HepG2 (cell line): ENCODE measurements around the gene ZFP62. TPM values are rescaled to one million over a fixed set of nuclear protein-coding genes. Genes with fewer than 3 reads are reported as not detected.
A peak's percentile ranks its signal among the peaks of the same experiment; 100 is the strongest.

ENCODE experiments used
- ATAC-seq: fragments of 200-7000 bp; cut with Tn5 transposase; 3 replicates; pipeline ENCODE4 v1.9.1; 2020; ENCODE audit warnings: mild to moderate bottlenecking, moderate library complexity
- Bru-seq: library from RNA; stranded (reverse); fragments of 400-500 nt; gene quantifications from one replicate; lab custom pipeline; 2021; lab: Mats Ljungman, UMichigan
- BruChase-seq, 2 experiments: library from RNA; stranded (reverse); fragments of 400-500 nt; gene quantifications; one replicate each; lab custom pipeline; 2021; lab: Mats Ljungman, UMichigan
- BruUV-seq: library from RNA; stranded (reverse); fragments of 400-500 nt; replicated peaks from 2 replicates; lab custom pipeline; 2021; lab: Mats Ljungman, UMichigan
- CTCF ChIA-PET: fragments of 300-600 bp; formaldehyde crosslinking; extraction: SDS; loops from one replicate; lab custom pipeline; 2021; ENCODE audit warnings: low total read pairs, inconsistent platforms, low intra/inter-chr PET ratio; lab: Yijun Ruan, JAX
- POLR2A ChIA-PET: fragments of 350-600 bp; sonication (Branson Sonifier 250); formaldehyde crosslinking; loops from one replicate; lab custom pipeline; 2020; ENCODE audit warnings: antibody characterized with exemption, inconsistent platforms; lab: Yijun Ruan, JAX
- DNase-seq: peaks from one replicate; pipeline ENCODE4 v3.0.0-alpha.2; 2015; ENCODE audit warnings: low spot score
- FAIRE-seq: peaks from 3 replicates; lab custom pipeline; 2011; peaks lifted over from hg19 to GRCh38; lab: Jason Lieb, UNC
- H2AFZ ChIP-seq: one replicate; pipeline ENCODE4 v1.6.1; 2011; ENCODE audit warnings: low read length, inconsistent platforms
- H3K27ac ChIP-seq: fragments of 300-600 bp; 3 replicates; pipeline ENCODE4 v1.8.0; 2011; ENCODE audit warnings: mixed run types, mild to moderate bottlenecking, mixed read lengths, low read length, inconsistent platforms; ENCODE audit not compliant: insufficient read depth; ENCODE audit errors: extremely low read length
- H3K27me3 ChIP-seq, 2 experiments: fragments of 200-600 bp in 1 of 2; 2 replicates in 1 of 2; 3 replicates in 1 of 2; pipeline versions ENCODE4 v1.6.0 to v1.8.0; 2011; ENCODE audit warnings: low read length in 2 of 2, mild to moderate bottlenecking in 2 of 2, moderate library complexity in 2 of 2, inconsistent platforms in 1 of 2; ENCODE audit not compliant: insufficient read depth in 2 of 2, control insufficient read depth in 1 of 2
- H3K36me3 ChIP-seq, 2 experiments: fragments of 200-600 bp in 1 of 2; replicated peaks in 1 of 2; 2 replicates in 1 of 2; 3 replicates in 1 of 2; pipeline versions ENCODE4 v1.5.1 to v1.8.0; 2011; ENCODE audit warnings: low read length in 2 of 2, inconsistent platforms in 1 of 2; ENCODE audit not compliant: insufficient read depth in 2 of 2, control insufficient read depth in 1 of 2
- H3K4me1 ChIP-seq: 2 replicates; pipeline ENCODE4 v1.5.1; 2012; ENCODE audit warnings: low read length, inconsistent platforms; ENCODE audit not compliant: insufficient read depth
- H3K4me2 ChIP-seq: 2 replicates; pipeline ENCODE4 v1.6.0; 2011; ENCODE audit warnings: low read depth, low read length, inconsistent platforms
- H3K4me3 ChIP-seq, 3 experiments: fragments of 200-600 bp in 1 of 3; sonication (generic), shearing (Covaris generic) in 1 of 3; replicated peaks in 1 of 3; 2 replicates each; pipeline ENCODE4 v1.5.1; 2011 to 2016; ENCODE audit warnings: low read length in 3 of 3, inconsistent platforms in 2 of 3, low read depth in 2 of 3, mild to moderate bottlenecking in 2 of 3, control low read depth in 1 of 3, mixed read lengths in 1 of 3; ENCODE audit not compliant: insufficient read depth in 1 of 3
- H3K79me2 ChIP-seq: one replicate; pipeline ENCODE4 v1.6.1; 2011; ENCODE audit warnings: low read length, inconsistent platforms; ENCODE audit not compliant: insufficient read depth
- H3K9ac ChIP-seq: 2 replicates; pipeline ENCODE4 v1.6.0; 2011; ENCODE audit warnings: mild to moderate bottlenecking, low read depth, low read length, inconsistent platforms; ENCODE audit not compliant: insufficient read depth
- H3K9me3 ChIP-seq: 2 replicates; pipeline ENCODE4 v1.5.1; 2012; ENCODE audit warnings: mild to moderate bottlenecking, low read length
- H4K20me1 ChIP-seq: 2 replicates; pipeline ENCODE4 v1.6.0; 2011; ENCODE audit warnings: inconsistent platforms, mild to moderate bottlenecking, low read length, moderate library complexity; ENCODE audit not compliant: insufficient read depth
- CTCF ChIP-seq: sonication (generic); formaldehyde crosslinking; IDR thresholded peaks from 2 replicates; pipeline ENCODE4 v1.5.0; 2020; ENCODE audit warnings: mild to moderate bottlenecking, missing genetic modification reagents, moderate library complexity
- GTF2F1 ChIP-seq: fragments of 150-350 bp; IDR thresholded peaks from 2 replicates; pipeline ENCODE4 v1.6.1; 2014; ENCODE audit warnings: low read length
- HDAC2 ChIP-seq: sonication (generic); formaldehyde crosslinking; IDR thresholded peaks from 2 replicates; pipeline ENCODE4 v1.4.0; 2020; ENCODE audit warnings: missing genetic modification reagents
- JUND ChIP-seq: sonication (generic); formaldehyde crosslinking; IDR thresholded peaks from 2 replicates; pipeline ENCODE4 v1.8.0; 2022; ENCODE audit warnings: mild to moderate bottlenecking, missing genetic modification reagents
- KLF16 ChIP-seq, 2 experiments: sonication (generic) in 1 of 2; formaldehyde crosslinking in 1 of 2; IDR thresholded peaks; 2 replicates each; pipeline versions ENCODE4 v1.6.1 to v1.8.0; 2016 to 2023; ENCODE audit warnings: missing genetic modification reagents in 2 of 2, missing compliant biosample characterization in 1 of 2
- MTERF4 ChIP-seq: sonication (generic); formaldehyde crosslinking; IDR thresholded peaks from 2 replicates; pipeline ENCODE4 v1.8.0; 2023; ENCODE audit warnings: mild to moderate bottlenecking, missing genetic modification reagents
- ZBTB20 ChIP-seq: sonication (generic); formaldehyde crosslinking; IDR thresholded peaks from 2 replicates; pipeline ENCODE4 v1.8.1; 2023; ENCODE audit warnings: missing genetic modification reagents, low read depth, mild to moderate bottlenecking, borderline replicate concordance
- ZBTB33 ChIP-seq: sonication (generic); formaldehyde crosslinking; IDR thresholded peaks from 2 replicates; pipeline ENCODE4 v1.4.0; 2020; ENCODE audit warnings: missing genetic modification reagents
- ZNF367 ChIP-seq: sonication (generic); formaldehyde crosslinking; IDR thresholded peaks from 2 replicates; pipeline ENCODE4 v1.4.0; 2020; ENCODE audit warnings: missing genetic modification reagents, borderline replicate concordance
- ZNF549 ChIP-seq: sonication (generic); formaldehyde crosslinking; IDR thresholded peaks from 2 replicates; pipeline ENCODE4 v1.5.0; 2020; ENCODE audit warnings: missing genetic modification reagents
- ZNF589 ChIP-seq: sonication (generic); formaldehyde crosslinking; conservative IDR thresholded peaks from 2 replicates; pipeline ENCODE4 v1.8.0; 2022; ENCODE audit warnings: mild to moderate bottlenecking, moderate library complexity, missing genetic modification reagents
- WGBS: methylation state at CpG from one replicate; pipeline ENCODE4 v1.1.6; 2017; ENCODE audit warnings: low lambda C conversion rate; 5-methylcytosine and 5-hydroxymethylcytosine counted together
- in situ Hi-C: cut with HindIII; loops from 2 replicates; pipeline ENCODE4 v1.10.0; 2017; ENCODE audit warnings: low pct_unique_long_range_greater_than_20kb; ENCODE audit not compliant: extremely low pct_ligation_motif_present
- intact Hi-C: fragments of 100-400 bp; cut with micrococcal nuclease; formaldehyde crosslinking; loops from one replicate; pipeline ENCODE4 v1.10.0; 2022; ENCODE audit not compliant: unreplicated experiment
- long read RNA-seq, 2 experiments: library from RNA in 1 of 2; library from polyadenylated mRNA in 1 of 2; stranded (forward) in 1 of 2; unstranded in 1 of 2; transcript quantifications; one replicate each; pipeline ENCODE4 v2.0.0, GENCODE V29; 2019 to 2022
- polyA minus RNA-seq, 3 experiments: library from RNA; depleted of rRNA, polyadenylated mRNA; stranded (reverse); fragments of >200 nt; gene quantifications; 2 replicates each; pipeline ENCODE4 v1.2.3, GENCODE V29; 2011; ENCODE audit warnings: low replicate concordance in 1 of 3
- polyA plus RNA-seq, 8 experiments: library from polyadenylated mRNA; depleted of rRNA in 3 of 8; stranded (reverse) in 7 of 8; unstranded in 1 of 8; fragments of >200 nt; fragmentation: Illumina TruSeq in 4 of 8; extraction: Trizol in 4 of 8; gene quantifications; 2 replicates each; pipeline versions ENCODE4 v1.2.1 to v1.2.3, GENCODE V29; 2011 to 2016; ENCODE audit warnings: low read depth in 4 of 8, missing spikeins in 1 of 8, mixed read lengths in 1 of 8; ENCODE audit not compliant: insufficient read depth in 1 of 8
- total RNA-seq, 5 experiments: library from RNA; depleted of rRNA; stranded (reverse); fragments of >200 nt; fragmentation: Illumina TruSeq; extraction: Trizol; gene quantifications; 2 replicates each; pipeline ENCODE4 v1.2.3, GENCODE V29; 2016; ENCODE audit warnings: low read depth in 1 of 5

The ZFP62 gene
- total RNA-seq (2016; rRNA removed; fragmentation: Illumina TruSeq; extraction: Trizol), result 18.9 and 19.4 TPM in 2 replicates
- 5.7 and 6.2 TPM in 2 replicates for total RNA-seq (2016; cell fraction: cytosol; rRNA removed; fragmentation: Illumina TruSeq; extraction: Trizol; ENCODE audit: low read depth)
- 20.1 and 22.7 TPM in 2 replicates for total RNA-seq (2016; cell fraction: insoluble cytoplasmic fraction; rRNA removed; fragmentation: Illumina TruSeq; extraction: Trizol)
- total RNA-seq (2016; cell fraction: membrane; rRNA removed; fragmentation: Illumina TruSeq; extraction: Trizol), result 10.4 and 12.0 TPM in 2 replicates
- total RNA-seq (2016; cell fraction: nucleus; rRNA removed; fragmentation: Illumina TruSeq; extraction: Trizol), result 19.0 and 23.1 TPM in 2 replicates
- polyA plus RNA-seq (2011; rRNA removed), result 8.2 and 8.4 TPM in 2 replicates
- polyA plus RNA-seq (2011; cell fraction: cytosol; rRNA removed), result 2.3 and 4.2 TPM in 2 replicates
- polyA plus RNA-seq (2011; cell fraction: nucleus; rRNA removed), result 10.7 and 13.1 TPM in 2 replicates
- 12.0 and 13.8 TPM in 2 replicates for polyA plus RNA-seq (2012)
- 4.5 and 6.5 TPM in 2 replicates for polyA plus RNA-seq (2016; cell fraction: cytosol; fragmentation: Illumina TruSeq; extraction: Trizol; ENCODE audit: low read depth)
- 12.0 and 13.7 TPM in 2 replicates for polyA plus RNA-seq (2016; cell fraction: insoluble cytoplasmic fraction; fragmentation: Illumina TruSeq; extraction: Trizol; ENCODE audit: low read depth)
- polyA plus RNA-seq (2016; cell fraction: membrane; fragmentation: Illumina TruSeq; extraction: Trizol; ENCODE audit: low read depth), result 7.0 and 7.5 TPM in 2 replicates
- polyA plus RNA-seq (2016; cell fraction: nucleus; fragmentation: Illumina TruSeq; extraction: Trizol; ENCODE audit: insufficient read depth, low read depth), result 22.7 and 27.8 TPM in 2 replicates
- polyA minus RNA-seq (2011; rRNA and poly(A)+ RNA removed; ENCODE audit: low replicate concordance), result 0.80 and 9.4 TPM in 2 replicates
- polyA minus RNA-seq (2011; cell fraction: cytosol; rRNA and poly(A)+ RNA removed), result 7.9 and 8.4 TPM in 2 replicates
- 19.1 and 29.2 TPM in 2 replicates for polyA minus RNA-seq (2011; cell fraction: nucleus; rRNA and poly(A)+ RNA removed)
- percentile 73 among the genes with signal in this experiment for Bru-seq, nascent RNA
- BruChase-seq, experiment 1, labeled RNA remaining after a 6-hour chase, result percentile 65 among the genes with signal in this experiment
- percentile 76 among the genes with signal in this experiment for BruChase-seq, experiment 2, labeled RNA remaining after a 2-hour chase
- long read RNA-seq, experiment 1, partial matches to known transcripts, result 0 of 4 reads
- long read RNA-seq, experiment 1, other reads (novel, unspliced or antisense), result 4 of 4 reads
- long read RNA-seq, experiment 2, partial matches to known transcripts, result 0 of 5 reads
- long read RNA-seq, experiment 2, other reads (novel, unspliced or antisense), result 3 of 5 reads

GRCh38 chr5:180860887-180861822 lies at the start of gene ZFP62:
TSS of gene ZFP62 (minus strand) at chr5:180861276. CDS start at chr5:180861219, 57 bp downstream.
- CTCF ChIA-PET, result interaction anchor here (0.8 kb wide), 1 partner anchor 77 kb away, joined by 3 read pairs; no protein-coding TSS in a partner anchor
- WGBS, result 32% methylated on average over 12 of the region's 84 CpGs
- TF ChIP-seq MTERF4 (CRISPR knock-in tag), result no peak
- TF ChIP-seq HDAC2 (CRISPR knock-in tag), result no peak
- TF ChIP-seq ZNF549 (CRISPR knock-in tag), result no peak
- no peak for TF ChIP-seq ZNF589
- peak; percentile 4; the same call in 1 of the 2 replicates for TF ChIP-seq CTCF (CRISPR knock-in tag)
- TF ChIP-seq JUND (CRISPR knock-in tag), result no peak
- no peak for TF ChIP-seq ZBTB20 (CRISPR knock-in tag)
- no peak for TF ChIP-seq ZBTB33
- TF ChIP-seq KLF16 (CRISPR knock-in tag; IDR thresholded peaks at IDR 0.05), result no peak; a peak in 1 of 4 replicates
- TF ChIP-seq GTF2F1, result no peak
- no peak for TF ChIP-seq ZNF367 (CRISPR knock-in tag)

More at GRCh38 chr5:180860887-180861822, at the start of gene ZFP62:
- H3K27me3 ChIP-seq, result no peaks in the 10 kb centered on the region; a peak in 1 of 5 replicates
- H2AFZ ChIP-seq, result no peak within 1 kb of the TSS
- peak; percentile 77 for DNase-seq
- H3K79me2 ChIP-seq, result peaks cover 2% of the 10 kb centered on the region
- peak within 1 kb of the TSS; percentile 85 for H3K9ac ChIP-seq
- no peaks in the 10 kb centered on the region for H3K36me3 ChIP-seq
- intact Hi-C loops (loop anchor here (2.0 to 10.0 kb wide), 4 partner anchors 26 to 294 kb away; no protein-coding TSS in a partner anchor), in situ Hi-C loops (no loop called here)
- no peak for FAIRE-seq
- POLR2A ChIA-PET, result interaction anchor here (0.7 to 1.5 kb wide), 6 partner anchors 24 to 58 kb away, joined by 3 to 6 read pairs (median 4); no protein-coding TSS in a partner anchor
- peak; percentile 99 for ATAC-seq
- BruUV-seq, result TSS peak; percentile 73
- peak within 1 kb of the TSS; percentile 93 to 99 (median 93) for H3K4me3 ChIP-seq
- no peaks in the 10 kb centered on the region for H3K9me3 ChIP-seq
- H3K27ac ChIP-seq, result peak within 1 kb of the TSS; percentile 80
- peak within 1 kb of the TSS; percentile 93 for H3K4me2 ChIP-seq
- peaks cover 7% of the 10 kb centered on the region for H3K4me1 ChIP-seq
- H4K20me1 ChIP-seq, result no peaks in the 10 kb centered on the region
